Stomach (tissue), 19 donors: Measurements from ENCODE around the gene BPHL. TPM values are rescaled to one million over a fixed set of nuclear protein-coding genes. Genes with fewer than 3 reads are reported as not detected.

Experiments
- DNase-seq, 2 donors: peaks; one replicate each; pipeline versions ENCODE4 v3.0.0 to v3.0.0-alpha.2; 2013 to 2019
- H3K27ac ChIP-seq, 5 donors: fragments of 200-600 bp in 4 of 5; sonication (generic) in 4 of 5; one replicate each; pipeline ENCODE4 v1.5.1; 2013 to 2019; ENCODE audit warnings: mild to moderate bottlenecking in 1 of 5, moderate library complexity in 1 of 5
- H3K27me3 ChIP-seq, 3 donors: fragments of 200-600 bp; sonication (generic); one replicate each; pipeline ENCODE4 v1.5.1; 2017 to 2019; ENCODE audit warnings: mixed run types in 1 of 3
- H3K36me3 ChIP-seq, 4 donors: fragments of 200-600 bp; sonication (generic); 1 replicate in 3 of 4; 2 replicates in 1 of 4; pipeline ENCODE4 v1.5.1; 2016 to 2019
- H3K4me1 ChIP-seq, 4 donors: fragments of 200-600 bp; sonication (generic); one replicate each; pipeline ENCODE4 v1.5.1; 2016 to 2019
- H3K4me3 ChIP-seq, 4 donors: fragments of 200-600 bp; sonication (generic) in 3 of 4; one replicate each; pipeline ENCODE4 v1.5.1; 2016 to 2019; ENCODE audit warnings: mild to moderate bottlenecking in 1 of 4
- H3K9me3 ChIP-seq, 4 donors: fragments of 200-600 bp; sonication (generic); one replicate each; pipeline ENCODE4 v1.5.1; 2016 to 2019
- EP300 ChIP-seq: sonication (generic); formaldehyde crosslinking; IDR thresholded peaks from one replicate; pipeline ENCODE4 v1.6.1; 2017; ENCODE audit warnings: antibody characterized with exemption
- POLR2A ChIP-seq, 4 donors: fragments of 450-650 bp; IDR thresholded peaks; one replicate each; pipeline ENCODE4 v1.6.1; 2016; ENCODE audit warnings: antibody characterized with exemption in 4 of 4, control low read depth in 2 of 4, mild to moderate bottlenecking in 1 of 4, moderate library complexity in 1 of 4
- POLR2AphosphoS5 ChIP-seq, 3 donors: sonication (generic); formaldehyde crosslinking; IDR thresholded peaks; one replicate each; pipeline ENCODE4 v1.6.1; 2016; ENCODE audit warnings: antibody characterized with exemption in 3 of 3
- WGBS, 5 donors: extraction: QIAGEN DNeasy Blood & Tissue Kit in 3 of 5; methylation state at CpG; one replicate each; pipeline versions ENCODE4 v1.1.5 to v1.1.7; 2013 to 2018; 5-methylcytosine and 5-hydroxymethylcytosine counted together
- intact Hi-C: fragments of 100-400 bp; cut with DNase I; formaldehyde crosslinking; loops from one replicate; pipeline ENCODE4 v1.15.1; 2023; ENCODE audit warnings: low total_unique reads
- long read RNA-seq, 10 donors: transcript quantifications; one replicate each; lab custom pipeline, GENCODE V29; 2026
- polyA plus RNA-seq, 3 donors: library from polyadenylated mRNA; stranded (reverse); fragments of 200-250 nt; gene quantifications; one replicate each; pipeline ENCODE4 v1.2.3, GENCODE V29; 2013
- total RNA-seq, 5 donors: library from RNA; depleted of rRNA; stranded (reverse); fragments of >200 nt; gene quantifications; one replicate each; pipeline versions ENCODE4 v1.1.0 to v1.2.3, GENCODE V29; 2014 to 2016
- TF ChIP-seq, protein P1 (sequence below), 7 experiments: fragments of 450-650 bp in 4 of 7; fragments of 200-600 bp in 3 of 7; sonication (generic) in 3 of 7; IDR thresholded peaks; one replicate each; pipeline ENCODE4 v1.5.1; 2016 to 2019; ENCODE audit warnings: antibody characterized with exemption in 7 of 7, control low read depth in 2 of 7, mild to moderate bottlenecking in 1 of 7
- donor health status: healthy with polysubstance abuse.
- donor health status: Bipolar disorder and iron deficiency.
- donor health status: healthy.

The BPHL gene
- 100 to 1,000 TPM in 1 of 5 donors, 10 to 100 TPM in 3, 1 to 10 TPM in 1; 9.3 to 104 (median 18.2) TPM for total RNA-seq
- 10 to 100 TPM; 11.8 to 13.1 (median 13.0) TPM for polyA plus RNA-seq
- long read RNA-seq, donor 1, transcript BPHL-203 (7 exons, 1,928 nt) = major isoform, 7 of 13 reads
- long read RNA-seq, donor 1, partial matches to known transcripts = 6 of 13 reads
- long read RNA-seq, donor 1, other reads (novel, unspliced or antisense) = 0 of 13 reads
- long read RNA-seq, donor 2, transcript BPHL-203 (7 exons, 1,928 nt) = major isoform, 6 of 162 reads
- long read RNA-seq, donor 2, partial matches to known transcripts = 156 of 162 reads
- long read RNA-seq, donor 2, other reads (novel, unspliced or antisense) = 0 of 162 reads
- long read RNA-seq, donor 3, partial matches to known transcripts = 7 of 10 reads
- long read RNA-seq, donor 3, other reads (novel, unspliced or antisense) = 0 of 10 reads
- long read RNA-seq, donor 4 = 0 reads
- long read RNA-seq, donor 5, transcript BPHL-203 (7 exons, 1,928 nt) = major isoform, 11 of 59 reads
- long read RNA-seq, donor 5, partial matches to known transcripts = 48 of 59 reads
- long read RNA-seq, donor 5, other reads (novel, unspliced or antisense) = 0 of 59 reads
- long read RNA-seq, donor 6, transcript BPHL-203 (7 exons, 1,928 nt) = major isoform, 28 of 249 reads
- long read RNA-seq, donor 6, partial matches to known transcripts = 218 of 249 reads
- long read RNA-seq, donor 6, other reads (novel, unspliced or antisense) = 0 of 249 reads
- long read RNA-seq, donor 7, transcript BPHL-203 (7 exons, 1,928 nt) = major isoform, 8 of 108 reads
- long read RNA-seq, donor 7, partial matches to known transcripts = 100 of 108 reads
- long read RNA-seq, donor 7, other reads (novel, unspliced or antisense) = 0 of 108 reads
- long read RNA-seq, donor 8, transcript BPHL-203 (7 exons, 1,928 nt) = major isoform, 11 of 19 reads
- long read RNA-seq, donor 8, partial matches to known transcripts = 8 of 19 reads
- long read RNA-seq, donor 8, other reads (novel, unspliced or antisense) = 0 of 19 reads
- long read RNA-seq, donor 9, transcript BPHL-203 (7 exons, 1,928 nt) = major isoform, 9 of 206 reads
- long read RNA-seq, donor 9, partial matches to known transcripts = 197 of 206 reads
- long read RNA-seq, donor 9, other reads (novel, unspliced or antisense) = 0 of 206 reads
- long read RNA-seq, donor 10, transcript BPHL-203 (7 exons, 1,928 nt) = major isoform, 5 of 30 reads
- long read RNA-seq, donor 10, partial matches to known transcripts = 0 of 30 reads
- long read RNA-seq, donor 10, other reads (novel, unspliced or antisense) = 25 of 30 reads

DNA sequence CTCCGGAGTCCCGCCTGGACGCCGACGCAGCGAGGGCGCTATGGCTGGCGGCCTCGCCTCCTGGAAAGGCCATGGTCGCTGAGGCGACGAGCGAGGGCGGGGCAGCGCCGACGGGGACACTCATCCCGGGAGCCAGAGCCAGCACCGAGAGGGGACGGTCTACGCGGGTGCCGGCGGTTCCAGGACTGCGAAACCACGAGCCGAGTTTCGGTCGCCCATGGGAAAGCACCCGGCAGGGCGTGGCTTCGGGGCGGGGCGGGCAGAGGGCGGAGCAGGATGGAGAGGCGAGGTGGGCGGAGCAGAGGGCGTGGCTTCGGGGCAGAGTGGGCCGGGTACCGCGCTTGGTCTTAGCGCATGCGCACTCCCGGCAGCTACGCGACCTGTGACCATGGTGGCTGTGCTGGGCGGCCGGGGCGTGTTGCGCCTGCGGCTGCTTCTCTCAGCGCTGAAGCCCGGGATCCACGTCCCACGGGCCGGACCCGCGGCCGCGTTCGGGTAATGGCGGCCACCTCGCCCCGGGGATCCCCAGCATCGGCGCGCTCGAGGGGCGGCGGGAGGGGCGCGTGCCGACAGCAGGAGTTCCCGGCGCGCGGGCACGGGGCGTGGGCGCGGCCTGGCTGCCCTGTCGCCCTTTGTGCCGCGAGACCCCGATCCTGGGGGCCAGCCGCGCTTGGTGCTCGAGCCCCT, at the start of gene BPHL:
Gene BPHL, plus strand, starts transcription at position 359 of the 687 bp plus-strand sequence. Its CDS starts 30 bp downstream, at position 389.
- H3K27ac ChIP-seq = peak within 1 kb of the TSS; percentile 90 to 99 (median 96)
- WGBS, 5 donors = 0 to 1% (median 0%) methylated on average over 24 to 89 of the region's 89 CpGs
- TF ChIP-seq EP300 (no peak), POLR2A (IDR thresholded peaks at IDR 0.05) (peak in 1 of 4 donors; percentile 43), POLR2AphosphoS5 (IDR thresholded peaks at IDR 0.05) (peak in 2 of 3 donors; percentile 29 to 82)
- TF ChIP-seq, protein P1, sequence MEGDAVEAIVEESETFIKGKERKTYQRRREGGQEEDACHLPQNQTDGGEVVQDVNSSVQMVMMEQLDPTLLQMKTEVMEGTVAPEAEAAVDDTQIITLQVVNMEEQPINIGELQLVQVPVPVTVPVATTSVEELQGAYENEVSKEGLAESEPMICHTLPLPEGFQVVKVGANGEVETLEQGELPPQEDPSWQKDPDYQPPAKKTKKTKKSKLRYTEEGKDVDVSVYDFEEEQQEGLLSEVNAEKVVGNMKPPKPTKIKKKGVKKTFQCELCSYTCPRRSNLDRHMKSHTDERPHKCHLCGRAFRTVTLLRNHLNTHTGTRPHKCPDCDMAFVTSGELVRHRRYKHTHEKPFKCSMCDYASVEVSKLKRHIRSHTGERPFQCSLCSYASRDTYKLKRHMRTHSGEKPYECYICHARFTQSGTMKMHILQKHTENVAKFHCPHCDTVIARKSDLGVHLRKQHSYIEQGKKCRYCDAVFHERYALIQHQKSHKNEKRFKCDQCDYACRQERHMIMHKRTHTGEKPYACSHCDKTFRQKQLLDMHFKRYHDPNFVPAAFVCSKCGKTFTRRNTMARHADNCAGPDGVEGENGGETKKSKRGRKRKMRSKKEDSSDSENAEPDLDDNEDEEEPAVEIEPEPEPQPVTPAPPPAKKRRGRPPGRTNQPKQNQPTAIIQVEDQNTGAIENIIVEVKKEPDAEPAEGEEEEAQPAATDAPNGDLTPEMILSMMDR (IDR thresholded peaks at IDR 0.05) = peak in 1 of 7 experiments; percentile 12
- no peaks in the 10 kb centered on the region for H3K9me3 ChIP-seq
- intact Hi-C loops = no loop called here
- no peaks in the 10 kb centered on the region for H3K27me3 ChIP-seq
- H3K4me3 ChIP-seq = peak within 1 kb of the TSS; percentile 63 to 93 (median 86)
- H3K36me3 ChIP-seq = peaks cover 8 to 26% (median 21%) of the 10 kb centered on the region in 4 donors
- peak; percentile 99 for DNase-seq
- H3K4me1 ChIP-seq = peaks cover 4 to 28% (median 22%) of the 10 kb centered on the region in 4 donors

DNA sequence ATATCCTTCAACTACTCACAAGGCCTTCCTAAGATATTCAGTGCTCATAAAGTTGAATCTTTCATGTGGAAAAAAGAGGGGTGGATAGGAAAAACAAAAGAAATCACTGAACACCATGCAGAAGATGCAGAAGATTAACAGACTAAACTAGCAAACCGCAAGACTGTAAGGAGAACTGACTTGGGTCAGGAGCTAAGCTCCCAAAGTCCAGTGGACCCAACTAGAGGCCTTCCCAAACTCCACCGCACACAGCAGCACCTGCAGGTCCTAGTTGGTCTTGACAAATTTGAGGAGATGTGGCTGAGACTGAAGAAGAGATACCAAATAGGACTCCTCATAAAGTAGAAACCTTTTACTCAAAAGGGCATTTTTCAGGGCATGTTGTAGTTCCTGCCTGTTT, 46.9 kb upstream of the BPHL start:
- intact Hi-C loops = no loop called here
- H3K27ac ChIP-seq = no peak overlapping the region
- H3K27me3 ChIP-seq = no peaks in the 10 kb centered on the region
- WGBS, 5 donors = 78 to 90% (median 80%) methylated on average over 2 of the region's 2 CpGs
- no peak for DNase-seq
- peaks cover 0 to 9% (median 3%) of the 10 kb centered on the region in 4 donors for H3K36me3 ChIP-seq
- H3K4me1 ChIP-seq = peaks cover 28 to 74% (median 55%) of the 10 kb centered on the region in 4 donors
- H3K9me3 ChIP-seq = no peaks in the 10 kb centered on the region
- no peak for TF ChIP-seq EP300
- TF ChIP-seq, protein P1 (IDR thresholded peaks at IDR 0.05) = no peak
- TF ChIP-seq POLR2AphosphoS5 (IDR thresholded peaks at IDR 0.05) = no peak
- no peak for TF ChIP-seq POLR2A (IDR thresholded peaks at IDR 0.05)
- no peak overlapping the region for H3K4me3 ChIP-seq

DNA sequence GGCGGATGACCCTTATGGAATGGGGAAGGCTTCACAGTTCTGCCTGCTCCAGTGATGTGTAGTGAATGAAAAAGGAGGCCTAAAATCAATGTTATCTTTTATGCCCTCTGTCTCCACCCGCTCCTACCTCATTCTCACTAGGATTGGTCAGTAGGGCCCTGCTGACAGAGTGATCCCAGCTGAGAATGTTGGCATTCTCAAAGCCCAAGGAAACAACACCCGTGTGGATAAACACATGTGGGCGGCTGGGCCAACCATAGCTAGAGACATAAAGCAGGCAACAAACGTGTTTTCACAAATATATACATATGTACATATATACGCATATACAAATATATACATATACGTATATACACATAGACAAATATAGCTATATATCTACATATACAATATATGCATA, 45.7 kb upstream of the BPHL start:
- Histone ChIP-seq H3K9me3 (no peaks in the 10 kb centered on the region), H3K4me1 (peaks cover 21 to 65% (median 49%) of the 10 kb centered on the region in 4 donors), H3K27ac (no peak overlapping the region), H3K36me3 (peaks cover 5 to 22% (median 16%) of the 10 kb centered on the region in 4 donors), H3K4me3 (no peak overlapping the region), H3K27me3 (no peaks in the 10 kb centered on the region)
- DNase-seq = no peak
- no peak for TF ChIP-seq POLR2A (IDR thresholded peaks at IDR 0.05)
- TF ChIP-seq, protein P1 (IDR thresholded peaks at IDR 0.05) = no peak
- no peak for TF ChIP-seq EP300
- TF ChIP-seq POLR2AphosphoS5 (IDR thresholded peaks at IDR 0.05) = no peak
- 70 to 80% (median 76%) methylated on average over 7 of the region's 7 CpGs for WGBS, 5 donors
- intact Hi-C loops = no loop called here
